22Rv1 (cell line): Measurements from ENCODE around the gene IGF1R.

ENCODE experiments used
- H3K27ac ChIP-seq: fragments of 450-650 bp; 2 replicates; pipeline ENCODE4 v1.5.1; 2017
- CTCF ChIP-seq: fragments of 450-650 bp; IDR thresholded peaks from 2 replicates; pipeline ENCODE4 v1.5.1; 2017; ENCODE audit warnings: mild to moderate bottlenecking
- ZFX ChIP-seq: fragments of 450-650 bp; IDR thresholded peaks from 2 replicates; pipeline ENCODE4 v1.6.1; 2017; ENCODE audit warnings: antibody characterized with exemption, borderline replicate concordance

Gene IGF1R

DNA sequence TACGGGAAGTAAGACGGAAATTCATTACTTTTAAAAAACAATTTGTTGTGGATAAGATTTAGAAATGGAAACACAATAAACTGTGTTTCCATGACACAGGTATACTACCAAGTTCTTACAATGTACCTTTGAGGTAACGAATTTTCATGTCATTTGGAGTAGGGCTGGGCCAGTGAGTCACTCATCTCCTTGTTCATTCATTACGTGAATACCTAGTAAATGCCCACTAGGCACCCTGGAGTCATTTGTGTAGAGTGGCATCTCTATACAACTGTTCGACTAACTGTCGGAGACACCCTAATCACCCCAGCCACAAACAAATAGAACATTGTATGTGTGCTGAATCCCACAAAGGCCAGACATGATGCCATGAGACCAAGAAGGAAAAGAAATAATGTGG is 94.8 kb downstream of the IGF1R start:
- TF ChIP-seq ZFX, result no peak
- TF ChIP-seq CTCF, result no peak
- no peak overlapping the region for H3K27ac ChIP-seq

DNA sequence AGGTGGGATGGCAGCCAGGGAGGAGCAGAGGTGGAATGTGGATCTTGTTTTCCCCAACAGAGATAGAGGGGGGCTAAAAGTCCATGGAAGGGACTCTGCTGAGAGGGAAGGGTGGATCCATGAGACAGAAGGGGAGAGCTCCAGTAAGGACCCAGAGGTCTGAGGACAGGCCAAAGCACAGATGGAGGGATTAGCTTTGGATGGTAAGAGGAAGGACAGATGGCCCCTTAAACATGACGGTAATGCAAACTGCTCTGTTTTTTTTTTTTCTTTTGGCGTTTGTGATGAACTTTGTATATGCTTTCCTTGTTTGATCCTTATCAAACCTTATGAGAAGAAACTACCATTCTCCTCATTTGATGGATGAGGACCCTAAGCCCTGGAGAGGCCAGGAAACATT is 96.2 kb downstream of the IGF1R start:
- TF ChIP-seq CTCF, result no peak
- TF ChIP-seq ZFX, result no peak
- H3K27ac ChIP-seq, result no peak overlapping the region

GRCh38 chr15:98745179-98745578 is 96.8 kb downstream of the IGF1R start:
- H3K27ac ChIP-seq, result no peak overlapping the region
- TF ChIP-seq CTCF (no peak), ZFX (no peak)

- no peak overlapping the region for H3K27ac ChIP-seq
- TF ChIP-seq ZFX (no peak), CTCF (no peak)
Observed at GRCh38 chr15:98745650-98746374, 97.5 kb downstream of the IGF1R start.

DNA sequence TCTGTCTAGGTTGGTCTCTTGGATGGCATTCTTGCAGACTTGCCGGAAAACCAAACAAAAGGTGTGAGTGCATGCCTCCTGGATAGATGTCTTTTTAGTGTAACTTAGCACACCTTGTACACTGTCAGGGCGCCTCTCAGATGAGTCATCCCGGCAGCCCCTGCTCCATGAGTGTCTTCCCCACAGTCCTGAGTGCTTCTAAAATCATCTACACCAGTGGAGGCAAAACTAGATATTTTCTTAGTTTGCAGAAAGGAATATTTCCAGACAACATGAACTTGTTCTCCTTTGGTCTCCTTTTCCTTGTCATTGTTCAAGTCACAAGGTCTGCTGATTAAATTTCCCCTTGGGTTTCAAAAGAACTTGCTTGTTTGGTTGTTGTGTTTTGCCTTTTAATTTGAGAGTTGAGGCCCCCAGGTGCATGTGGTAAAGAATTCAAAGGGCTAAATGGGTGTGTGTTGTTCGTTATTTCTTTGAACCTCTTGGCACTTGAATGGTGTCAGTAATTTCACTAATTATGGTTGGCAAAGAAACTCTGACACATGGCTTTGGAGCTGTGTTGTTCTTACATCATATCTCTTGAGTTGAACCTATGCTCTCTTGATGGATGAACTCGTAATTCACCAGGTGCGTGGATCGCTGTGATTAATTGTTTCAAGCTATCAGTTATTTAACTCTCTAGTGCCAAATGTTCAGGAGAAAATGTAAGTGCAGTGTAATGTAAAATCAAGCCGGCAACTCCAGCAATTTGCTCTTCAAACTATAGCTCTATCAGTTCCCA is 98.2 kb downstream of the IGF1R start:
- H3K27ac ChIP-seq, result no peak overlapping the region
- TF ChIP-seq ZFX (no peak), CTCF (no peak)

DNA sequence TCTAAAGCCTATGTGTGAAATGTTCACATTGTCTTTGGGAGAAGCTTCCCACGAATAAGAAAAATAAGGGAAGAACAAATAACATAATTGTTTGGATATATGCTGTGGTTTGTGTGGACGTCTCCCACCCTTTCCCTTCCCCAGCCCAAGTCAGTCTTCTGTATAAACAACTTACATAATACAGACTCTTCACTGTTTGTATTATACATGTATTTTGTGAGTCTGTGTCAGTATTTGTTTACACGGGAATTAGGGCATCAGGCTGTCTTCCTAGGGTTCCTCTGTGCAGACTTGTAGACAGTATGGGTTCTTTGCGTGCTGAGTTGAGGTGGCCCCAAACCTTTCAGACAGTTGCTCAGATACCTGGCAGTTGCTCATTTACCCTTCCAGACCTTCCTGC is 103.4 kb downstream of the IGF1R start:
- H3K27ac ChIP-seq, result no peak overlapping the region
- TF ChIP-seq ZFX, result no peak
- no peak for TF ChIP-seq CTCF
